NCI-H2107 treated with DMSO at 0.1 percent for 48 hours (cell line): ENCODE data around the gene SETDB2.

ENCODE experiments used
- DNase-seq: peaks from one replicate; lab custom pipeline; 2025; ENCODE audit not compliant: unreplicated experiment; lab: John Stamatoyannopoulos, UW

SETDB2 gene, protein sequence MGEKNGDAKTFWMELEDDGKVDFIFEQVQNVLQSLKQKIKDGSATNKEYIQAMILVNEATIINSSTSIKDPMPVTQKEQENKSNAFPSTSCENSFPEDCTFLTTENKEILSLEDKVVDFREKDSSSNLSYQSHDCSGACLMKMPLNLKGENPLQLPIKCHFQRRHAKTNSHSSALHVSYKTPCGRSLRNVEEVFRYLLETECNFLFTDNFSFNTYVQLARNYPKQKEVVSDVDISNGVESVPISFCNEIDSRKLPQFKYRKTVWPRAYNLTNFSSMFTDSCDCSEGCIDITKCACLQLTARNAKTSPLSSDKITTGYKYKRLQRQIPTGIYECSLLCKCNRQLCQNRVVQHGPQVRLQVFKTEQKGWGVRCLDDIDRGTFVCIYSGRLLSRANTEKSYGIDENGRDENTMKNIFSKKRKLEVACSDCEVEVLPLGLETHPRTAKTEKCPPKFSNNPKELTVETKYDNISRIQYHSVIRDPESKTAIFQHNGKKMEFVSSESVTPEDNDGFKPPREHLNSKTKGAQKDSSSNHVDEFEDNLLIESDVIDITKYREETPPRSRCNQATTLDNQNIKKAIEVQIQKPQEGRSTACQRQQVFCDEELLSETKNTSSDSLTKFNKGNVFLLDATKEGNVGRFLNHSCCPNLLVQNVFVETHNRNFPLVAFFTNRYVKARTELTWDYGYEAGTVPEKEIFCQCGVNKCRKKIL

DNA sequence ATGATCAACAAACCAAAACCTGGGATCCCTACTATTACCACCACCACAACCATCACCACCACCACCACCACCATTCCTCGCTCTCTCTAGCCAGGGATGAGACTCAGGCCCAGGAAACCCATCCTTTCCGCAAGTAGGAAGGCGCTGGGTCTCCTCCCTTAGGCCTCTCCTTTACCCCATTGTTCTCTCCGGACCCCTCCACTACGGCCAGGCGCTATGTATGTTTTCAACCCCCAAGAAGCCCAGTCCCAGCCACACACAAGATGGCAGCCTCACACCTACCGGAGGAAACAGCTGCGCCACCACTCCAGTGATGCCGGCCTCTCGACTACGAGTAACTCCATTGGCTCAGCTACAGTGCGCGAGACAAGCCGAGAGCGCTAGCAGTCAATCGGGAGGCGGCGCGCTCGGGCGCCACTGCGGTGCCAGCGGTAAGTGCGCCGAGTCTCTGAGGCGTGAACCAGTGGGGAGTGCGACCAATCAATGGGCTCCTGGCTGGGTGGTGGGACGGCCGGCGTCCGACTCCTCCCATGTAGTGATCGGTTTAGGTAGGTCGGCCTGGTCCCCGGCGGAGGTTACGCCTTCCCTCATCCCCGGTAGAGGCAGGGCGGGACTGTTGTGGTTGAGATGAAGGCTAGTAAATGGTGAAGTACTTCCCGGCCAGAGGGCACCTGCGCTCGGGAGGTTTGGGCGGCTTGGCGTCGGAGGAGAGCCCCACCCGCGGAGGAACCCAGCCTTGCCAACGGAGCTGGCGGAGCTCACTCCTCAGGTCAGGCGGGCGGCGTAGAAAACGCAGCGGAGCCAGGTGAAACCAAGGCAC lies at the start of gene SETDB2, which contains the start of gene CAB39L:
TSS of gene SETDB2 (plus strand) at position 571 of the 820 bp plus-strand sequence. CDS start 7,620 bp downstream, outside the sequence.
TSS of gene CAB39L (minus strand) at position 361 of the 820 bp plus-strand sequence. CDS start 61,154 bp downstream, outside the sequence.
- peak; percentile 93 for DNase-seq

DNA sequence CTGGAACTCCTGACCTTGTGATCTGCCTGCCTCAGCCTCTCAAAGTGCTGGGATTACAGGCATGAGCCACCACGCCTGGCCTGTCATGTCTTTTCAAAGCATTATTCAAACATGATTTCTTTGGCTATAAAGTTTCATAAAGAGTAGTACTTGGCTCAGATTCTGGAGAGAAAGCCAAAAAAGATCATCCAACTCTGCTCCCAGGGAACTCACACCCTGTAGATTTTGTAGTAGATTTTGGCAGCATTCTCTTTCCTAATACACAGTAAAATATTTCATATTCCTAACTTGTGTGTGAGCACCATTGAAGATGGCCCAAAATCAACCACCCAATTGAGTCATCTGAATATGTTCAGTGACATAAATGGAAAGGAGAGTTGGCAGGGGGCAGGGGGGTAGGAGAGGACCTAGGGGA lies 48.6 kb upstream of the SETDB2 start:
- DNase-seq = no peak

DNA sequence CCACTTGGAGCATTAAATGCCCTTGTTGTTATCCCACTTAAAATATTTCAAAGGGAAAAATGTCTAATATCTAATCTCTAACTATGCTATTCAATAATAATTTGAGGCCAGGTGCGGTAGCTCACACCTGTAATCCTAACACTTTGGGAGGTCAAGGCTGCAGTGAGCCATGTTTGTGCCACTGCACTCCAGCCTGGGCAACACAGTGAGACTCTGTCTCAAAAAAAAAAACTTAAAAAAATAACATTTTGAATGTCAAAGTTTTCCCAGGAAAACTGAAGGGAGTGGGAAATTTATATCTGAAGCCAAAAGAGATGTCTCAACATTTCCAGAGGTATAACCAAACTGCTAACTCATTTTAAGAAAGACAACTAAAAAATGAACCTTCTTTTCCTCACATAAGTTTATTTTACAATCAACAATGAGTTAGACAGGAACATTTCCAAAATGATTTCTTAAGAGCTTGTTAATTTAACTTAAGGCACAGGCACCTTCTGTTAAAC lies 48.1 kb upstream of the SETDB2 start:
- no peak for DNase-seq

DNA sequence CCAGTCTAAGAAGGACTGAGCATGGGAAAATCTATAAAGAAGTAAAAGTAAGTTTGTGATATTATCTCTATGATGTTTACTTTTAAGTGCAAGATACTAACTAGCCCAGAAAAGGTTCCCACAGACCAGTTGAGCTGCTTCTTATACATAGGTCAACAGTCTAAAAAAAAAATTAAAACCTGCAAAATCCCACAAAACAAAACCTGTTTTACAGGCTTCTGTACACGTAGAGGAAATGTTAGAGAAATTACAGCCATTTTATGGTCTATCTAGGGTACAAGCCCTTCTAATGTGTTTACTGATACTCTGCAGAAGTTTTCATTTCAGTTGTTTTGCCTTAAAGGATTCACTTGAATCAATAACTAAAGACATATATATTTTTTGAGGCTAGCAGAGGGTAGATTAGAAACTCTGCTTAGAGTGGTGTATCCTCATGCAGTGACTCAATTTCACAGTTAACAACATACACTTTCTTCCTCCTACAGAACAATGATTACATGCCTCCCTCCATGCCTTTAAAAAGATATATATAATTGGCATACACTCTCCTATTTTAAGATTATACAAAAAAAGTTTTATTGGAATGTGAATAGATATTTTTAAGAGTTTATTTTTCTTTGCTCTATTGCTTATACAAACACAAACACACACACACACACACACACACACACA lies 44.1 kb upstream of the SETDB2 start:
- no peak for DNase-seq

DNA sequence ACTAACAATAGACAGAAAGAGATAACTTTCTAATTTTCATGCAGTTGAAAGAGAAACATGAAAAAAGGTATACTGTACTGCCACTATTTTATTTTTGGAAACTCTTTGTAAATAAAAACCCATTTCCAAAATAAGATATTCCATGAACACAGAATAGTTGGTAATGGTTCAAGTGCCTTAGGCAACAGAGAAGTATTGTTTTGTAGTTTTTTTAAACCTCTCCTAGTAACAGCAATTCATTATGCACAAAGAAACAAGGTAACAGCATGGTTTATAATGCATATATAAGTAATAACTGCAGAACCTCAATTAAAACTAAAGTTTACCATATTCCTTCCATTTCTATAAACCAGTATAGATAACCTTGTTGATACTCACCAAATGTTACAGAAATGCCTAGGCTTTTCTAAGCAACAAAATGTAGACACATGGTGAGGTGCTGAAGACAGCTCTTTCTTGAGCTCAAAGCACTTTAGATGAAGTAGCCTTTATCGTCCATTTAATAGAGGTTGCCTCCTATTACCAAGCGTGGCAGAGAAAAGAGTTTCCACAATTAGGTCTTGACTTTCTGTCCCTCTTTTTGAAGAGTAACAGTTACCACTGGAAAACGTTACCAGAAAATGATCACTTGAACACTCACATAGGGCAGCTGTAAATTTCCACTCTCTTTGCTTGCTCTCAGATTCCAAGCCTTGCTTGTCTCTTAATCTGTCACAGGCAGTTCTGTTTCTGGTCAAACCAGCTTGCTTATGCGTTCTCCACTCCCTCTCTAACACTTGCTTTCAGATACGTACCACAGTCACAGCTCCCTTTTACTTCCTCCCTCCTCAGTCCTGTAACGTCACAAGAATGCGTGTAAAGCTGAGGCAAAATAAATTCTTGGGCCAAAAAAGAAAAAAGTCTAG lies 43.1 kb upstream of the SETDB2 start:
- no peak for DNase-seq

DNA sequence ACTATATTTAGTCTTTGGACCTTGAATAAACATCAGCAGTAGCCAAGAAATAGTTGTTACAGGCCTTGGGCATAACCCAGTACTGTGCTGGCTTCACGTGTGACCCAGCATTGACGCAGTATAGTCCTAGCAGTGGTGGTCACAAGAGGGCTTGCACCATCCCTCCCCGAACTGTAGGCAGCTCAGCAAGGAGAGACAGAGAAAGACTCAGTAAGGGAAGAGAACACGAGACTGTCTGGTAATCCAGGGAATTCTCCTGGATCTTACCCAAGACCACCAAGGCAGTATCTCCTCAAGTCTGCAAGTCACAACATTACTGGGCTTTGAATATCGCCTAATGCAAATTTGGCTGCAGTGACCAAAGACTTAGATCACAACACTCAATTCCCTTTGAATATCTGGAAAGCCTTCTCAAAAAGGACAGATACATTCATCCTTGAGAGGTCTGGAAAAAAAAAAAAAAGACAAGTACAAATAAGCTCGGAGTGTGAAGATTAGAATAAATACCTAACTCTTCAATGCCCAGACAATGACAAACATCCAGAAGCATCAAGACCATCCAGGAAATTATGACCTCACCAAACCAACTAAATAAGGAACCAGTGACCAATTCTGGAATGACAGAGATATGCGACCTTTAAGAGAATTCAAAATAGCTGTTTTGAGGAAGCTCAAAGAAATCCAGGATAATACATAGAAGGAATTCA lies 39.9 kb upstream of the SETDB2 start:
- DNase-seq = no peak

DNA sequence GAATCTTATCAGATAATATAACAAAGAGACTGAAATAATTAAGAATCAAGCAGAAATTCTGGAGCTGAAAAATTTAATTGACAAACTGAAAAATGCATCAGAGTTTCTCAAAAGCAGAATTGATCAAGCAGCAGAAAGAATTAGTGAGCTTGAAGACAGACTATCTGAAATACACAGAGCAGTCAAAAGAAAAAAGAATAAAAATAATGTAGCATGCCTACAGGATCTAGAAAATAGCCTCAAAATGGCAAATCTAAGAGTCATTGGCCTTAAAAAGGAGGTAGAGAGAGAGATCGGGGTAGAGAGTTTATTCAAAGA lies 39.4 kb upstream of the SETDB2 start:
- DNase-seq = no peak

DNA sequence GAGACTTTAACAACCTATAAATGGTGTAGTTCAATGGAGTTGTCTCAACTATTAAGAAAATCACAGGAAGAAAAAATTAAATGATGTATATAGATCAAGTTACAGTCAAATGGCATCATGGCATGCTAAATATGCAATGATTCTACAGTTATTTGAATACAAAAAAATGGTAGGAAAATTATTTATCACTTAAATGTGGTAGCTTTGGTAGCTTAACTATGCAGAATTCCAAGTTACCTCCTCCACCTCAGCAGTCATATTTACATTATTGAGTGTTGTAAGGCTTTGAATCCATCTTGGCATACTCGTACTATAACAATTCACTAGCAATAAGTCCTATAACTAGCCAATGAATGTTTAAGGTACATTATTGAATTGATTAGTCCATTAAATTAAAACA lies 37.0 kb upstream of the SETDB2 start:
- no peak for DNase-seq

DNA sequence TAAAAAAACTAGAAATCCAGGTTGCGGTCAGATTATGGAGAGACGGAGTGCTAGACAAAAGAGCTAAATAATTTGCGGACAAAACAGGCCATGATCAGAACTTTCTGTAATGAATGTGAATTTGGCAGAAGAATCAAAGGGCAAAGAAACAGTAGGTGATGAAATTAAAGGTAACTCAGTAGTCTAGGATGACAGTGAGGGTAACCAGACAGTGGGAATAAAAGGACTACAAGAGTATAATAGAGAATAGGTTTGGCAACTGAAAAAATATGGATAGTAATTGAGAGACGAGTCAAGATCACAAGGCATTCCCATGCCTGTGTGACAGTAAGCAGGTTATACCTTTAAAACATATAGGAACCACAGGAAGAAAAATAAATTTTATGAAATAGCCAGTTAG lies 36.1 kb upstream of the SETDB2 start:
- no peak for DNase-seq

DNA sequence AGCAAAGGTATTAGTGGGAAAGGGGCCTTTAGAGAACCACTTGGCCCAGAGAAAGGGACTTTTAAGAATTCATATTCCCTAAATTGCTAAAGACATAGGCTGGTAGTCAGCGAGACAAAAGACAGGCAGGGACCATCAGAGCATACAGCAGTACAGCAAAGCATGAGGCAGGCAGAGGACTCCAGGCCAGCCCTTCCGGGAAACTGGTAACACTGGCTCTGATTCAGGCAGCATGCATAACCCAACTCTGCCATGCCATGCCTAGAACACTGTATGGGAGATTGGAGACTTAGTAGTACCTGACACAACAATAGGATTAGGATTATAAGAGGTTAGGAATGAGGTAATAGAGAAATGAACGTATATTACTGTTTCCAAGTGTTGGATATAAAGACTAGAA lies 35.1 kb upstream of the SETDB2 start:
- no peak for DNase-seq

DNA sequence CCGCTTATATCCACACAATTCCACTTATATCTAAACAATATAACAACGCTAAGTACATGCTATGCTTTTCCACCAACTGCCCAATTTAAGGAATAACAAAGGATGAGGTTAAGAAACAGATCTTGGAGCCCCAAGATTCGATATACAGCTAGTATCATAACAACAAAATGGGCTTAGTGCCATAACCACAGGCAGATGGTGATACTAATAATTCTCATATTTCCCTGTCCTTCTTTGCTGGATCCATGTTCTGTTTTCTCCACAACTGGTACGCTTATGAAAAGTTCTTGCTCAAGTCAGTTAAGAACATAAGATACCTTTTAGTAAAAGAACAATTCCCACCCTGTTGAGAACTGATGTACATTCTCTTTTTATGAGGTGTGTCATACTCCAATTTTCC lies 34.1 kb upstream of the SETDB2 start:
- peak; percentile 47 for DNase-seq

DNA sequence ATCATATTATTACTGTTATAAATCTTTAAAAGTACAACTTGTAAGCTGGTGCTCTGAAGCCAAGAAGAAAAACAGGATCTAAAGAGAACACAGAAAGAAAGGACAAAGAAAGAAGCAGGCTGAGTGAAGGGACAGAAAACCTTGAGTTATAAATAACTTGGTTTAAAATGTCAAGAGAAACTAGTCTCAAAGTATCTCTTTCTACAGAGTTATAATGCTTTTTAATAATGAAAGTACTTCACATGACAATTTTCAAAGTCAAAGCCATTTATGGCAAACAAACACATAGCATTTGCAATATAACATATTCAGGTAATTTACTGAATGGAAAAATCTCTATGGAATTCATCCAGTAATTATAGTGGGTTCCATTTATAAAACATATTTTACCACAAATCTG lies 33.6 kb upstream of the SETDB2 start:
- DNase-seq = no peak

DNA sequence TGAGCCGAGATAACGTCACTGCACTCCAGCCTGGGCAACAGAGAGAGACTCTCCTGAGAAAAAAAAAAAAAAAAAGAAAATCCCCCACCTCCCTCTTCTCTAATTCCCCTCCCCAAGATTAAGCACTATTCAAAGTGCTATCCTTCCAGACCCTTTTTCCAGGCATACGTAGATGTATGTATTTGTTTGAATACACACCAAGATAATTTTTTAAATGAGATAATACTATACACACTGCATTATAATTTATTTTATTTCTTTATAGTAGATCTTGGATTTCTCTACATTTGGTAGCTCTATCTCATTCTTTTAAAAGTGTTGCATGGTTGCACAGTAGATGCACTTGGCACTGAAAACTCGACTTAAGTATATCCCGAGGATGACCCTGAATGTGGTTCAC lies 32.7 kb upstream of the SETDB2 start:
- DNase-seq = no peak

DNA sequence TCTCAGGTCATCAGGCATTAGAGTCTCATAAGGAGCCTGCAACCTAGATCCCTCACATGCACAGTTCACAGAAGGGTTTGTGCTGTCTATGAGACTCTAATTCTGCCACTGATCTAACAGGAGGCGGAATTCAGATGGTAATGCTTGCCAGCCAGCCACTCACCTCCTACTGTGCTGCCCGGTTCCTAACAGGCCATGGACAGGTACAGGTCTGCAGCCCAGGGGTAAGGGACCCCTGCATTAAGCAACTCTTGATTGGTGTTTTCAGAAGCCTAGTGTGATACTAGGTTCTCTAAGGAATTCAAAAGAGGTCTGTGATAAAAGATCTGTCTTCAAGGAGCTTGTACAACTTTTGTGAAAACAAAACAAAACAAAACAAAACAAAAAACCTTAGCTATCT lies 31.3 kb upstream of the SETDB2 start:
- DNase-seq = no peak

DNA sequence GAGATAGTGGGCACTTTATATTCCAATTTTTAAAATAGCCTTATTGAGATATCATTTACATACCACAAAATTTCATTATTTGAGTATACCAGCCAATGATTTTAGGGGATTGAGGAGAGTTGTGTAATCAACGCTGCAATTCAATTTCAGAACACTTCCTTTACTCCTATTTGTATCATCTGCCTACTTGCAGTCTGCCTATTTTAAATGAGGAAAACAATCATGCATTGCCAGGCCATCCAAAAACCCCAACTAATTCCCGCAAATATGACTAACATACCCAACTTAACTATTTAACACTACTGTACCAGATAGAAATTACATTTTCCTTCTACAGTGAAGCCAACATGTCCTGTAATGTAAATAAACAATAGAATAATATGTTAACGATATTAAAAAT lies 26.9 kb upstream of the SETDB2 start:
- DNase-seq = no peak

DNA sequence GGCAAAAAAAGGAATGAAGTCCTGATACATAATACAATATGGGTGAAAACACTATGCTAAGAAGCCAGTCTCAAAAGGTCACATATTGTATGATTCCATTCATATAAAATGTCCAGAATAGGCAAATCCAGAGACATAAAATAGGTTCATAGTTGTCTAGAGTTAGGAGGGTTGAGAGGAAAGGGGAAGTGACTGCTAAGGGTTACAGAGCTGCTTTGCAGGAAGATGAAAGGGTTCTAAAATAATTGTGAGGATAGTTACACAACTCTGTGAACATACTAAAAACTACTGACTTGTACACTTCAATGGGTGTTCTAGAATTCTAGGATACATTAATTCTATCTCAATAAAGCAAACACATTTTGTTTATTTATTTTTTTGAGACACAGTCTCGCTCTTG lies 25.9 kb upstream of the SETDB2 start:
- DNase-seq = no peak

DNA sequence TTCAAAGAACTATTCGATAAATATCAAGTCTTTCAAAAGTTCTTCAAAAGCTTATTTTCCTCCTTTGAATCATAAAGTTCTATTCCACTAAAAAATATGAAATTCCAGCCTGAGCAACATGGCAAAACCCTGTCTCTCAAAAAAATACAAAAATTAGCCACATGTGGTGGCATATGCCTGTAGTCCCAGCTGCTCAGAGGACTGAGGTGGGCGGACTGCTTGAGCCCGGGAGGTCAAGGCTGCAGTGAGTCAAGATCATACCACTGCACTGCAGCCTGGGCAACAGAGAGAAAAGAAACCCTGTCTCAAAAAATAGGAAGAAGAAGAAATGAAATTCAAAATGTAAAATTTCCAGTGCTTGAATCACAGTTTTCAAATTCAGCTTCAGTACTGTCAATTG lies 24.8 kb upstream of the SETDB2 start:
- no peak for DNase-seq

DNA sequence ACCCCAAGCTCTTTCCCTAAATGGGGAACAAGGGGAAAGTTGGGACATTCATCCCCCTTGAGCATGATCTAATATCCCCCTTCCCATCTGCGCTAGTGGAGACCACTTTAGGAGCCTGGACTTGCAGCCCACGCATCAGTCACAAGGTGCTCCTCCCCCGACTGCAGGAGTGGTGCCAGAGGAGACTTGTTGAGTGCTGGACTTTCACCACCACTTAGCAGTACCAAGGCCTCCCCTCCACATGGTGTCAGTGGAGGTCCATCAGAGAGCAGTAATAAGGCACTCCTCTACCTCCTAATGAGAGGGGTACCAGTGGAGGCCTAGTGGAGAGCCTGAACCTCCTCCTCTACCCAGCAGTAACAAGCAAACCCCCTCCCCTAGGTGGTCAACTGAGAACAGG lies 22.7 kb upstream of the SETDB2 start:
- DNase-seq = no peak

DNA sequence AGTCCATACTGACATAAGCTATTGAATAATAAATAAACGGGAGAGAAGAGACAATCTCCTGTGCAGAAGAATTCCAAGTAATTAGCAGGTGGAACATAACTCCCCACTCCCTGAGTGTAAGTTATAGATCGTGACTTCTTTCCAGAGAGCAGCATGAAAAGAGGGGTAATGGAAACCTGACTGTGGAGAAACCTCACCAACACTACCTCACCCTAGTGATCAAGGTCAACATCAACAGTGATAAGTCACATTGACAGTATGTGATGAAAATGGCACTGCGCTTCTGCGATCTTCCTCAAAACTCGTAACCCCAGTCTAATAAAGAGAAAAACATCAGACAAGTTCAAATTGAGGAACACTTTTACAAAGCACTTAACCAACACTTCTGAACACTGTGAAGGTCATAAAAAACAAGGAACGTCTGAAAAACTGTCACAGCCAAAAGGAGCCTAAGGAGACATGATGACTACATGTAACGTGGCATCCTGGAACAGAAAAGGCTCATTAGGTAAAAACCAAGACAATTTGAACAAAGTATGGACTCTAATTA lies 20.0 kb upstream of the SETDB2 start:
- no peak for DNase-seq
